Keratinocyte (primary cell): Measurements from ENCODE around the gene ENTREP1. TPM values are rescaled to one million over a fixed set of nuclear protein-coding genes. Genes with fewer than 3 reads are reported as not detected.

ENCODE experiments used
- DNase-seq: peaks from one replicate; pipeline ENCODE4 v3.0.0-alpha.2; 2011; ENCODE audit warnings: low read depth, missing footprints, low spot score
- FAIRE-seq: peaks from 2 replicates; lab custom pipeline; 2011; peaks lifted over from hg19 to GRCh38; lab: Jason Lieb, UNC
- H2AFZ ChIP-seq: 2 replicates; pipeline ENCODE4 v1.6.0; 2012; ENCODE audit warnings: low read length, control low read depth, inconsistent platforms; ENCODE audit not compliant: control insufficient read depth
- H3K27ac ChIP-seq: 2 replicates; pipeline ENCODE4 v1.5.1; 2011; ENCODE audit warnings: low read length; ENCODE audit not compliant: control insufficient read depth, insufficient read depth
- H3K27me3 ChIP-seq: 3 replicates; pipeline ENCODE4 v1.6.0; 2011; ENCODE audit warnings: low read length; ENCODE audit not compliant: control insufficient read depth, insufficient read depth; ENCODE audit errors: extremely low read depth
- H3K36me3 ChIP-seq, 2 experiments: 2 replicates in 1 of 2; 3 replicates in 1 of 2; pipeline ENCODE4 v1.5.1; 2011; ENCODE audit warnings: low read length in 2 of 2, mild to moderate bottlenecking in 1 of 2; ENCODE audit not compliant: control insufficient read depth in 2 of 2, insufficient read depth in 2 of 2; ENCODE audit errors: extremely low read depth in 1 of 2
- H3K4me1 ChIP-seq: 3 replicates; pipeline ENCODE4 v1.5.1; 2011; ENCODE audit warnings: low read length; ENCODE audit not compliant: control insufficient read depth, insufficient read depth; ENCODE audit errors: extremely low read depth
- H3K4me2 ChIP-seq: 3 replicates; pipeline ENCODE4 v1.6.0; 2011; ENCODE audit warnings: low read depth, low read length; ENCODE audit not compliant: control insufficient read depth, insufficient read depth; ENCODE audit errors: extremely low read depth
- H3K4me3 ChIP-seq, 3 experiments: fragments of 200-600 bp in 1 of 3; sonication (generic) in 1 of 3; 2 replicates in 2 of 3; 3 replicates in 1 of 3; pipeline ENCODE4 v1.5.1; 2011 to 2016; ENCODE audit warnings: low read length in 3 of 3, mild to moderate bottlenecking in 3 of 3, control low read depth in 2 of 3, inconsistent platforms in 1 of 3, low read depth in 1 of 3, mixed read lengths in 1 of 3, mixed run types in 1 of 3, moderate library complexity in 1 of 3; ENCODE audit not compliant: control insufficient read depth in 2 of 3, insufficient read depth in 2 of 3; ENCODE audit errors: extremely low read depth in 1 of 3
- H3K79me2 ChIP-seq: 2 replicates; pipeline ENCODE4 v1.6.0; 2012; ENCODE audit warnings: low read length; ENCODE audit not compliant: control insufficient read depth, insufficient read depth
- H3K9ac ChIP-seq: 3 replicates; pipeline ENCODE4 v1.6.0; 2011; ENCODE audit warnings: low read length; ENCODE audit not compliant: control insufficient read depth, insufficient read depth; ENCODE audit errors: extremely low read depth
- H3K9me1 ChIP-seq: 3 replicates; pipeline ENCODE4 v1.6.0; 2011; ENCODE audit warnings: low read length; ENCODE audit not compliant: control insufficient read depth, insufficient read depth; ENCODE audit errors: extremely low read depth
- H3K9me3 ChIP-seq: 2 replicates; pipeline ENCODE4 v1.5.1; 2012; ENCODE audit warnings: low read depth, low read length; ENCODE audit not compliant: control insufficient read depth
- H4K20me1 ChIP-seq: 3 replicates; pipeline ENCODE4 v1.6.0; 2011; ENCODE audit warnings: low read length; ENCODE audit not compliant: control insufficient read depth, insufficient read depth; ENCODE audit errors: extremely low read depth
- EZH2 ChIP-seq: IDR thresholded peaks from one replicate; pipeline ENCODE4 v1.6.1; 2012; ENCODE audit warnings: inconsistent platforms, mild to moderate bottlenecking, low read length, moderate library complexity
- dilution Hi-C: fragments of 300-500 bp; cut with MboI; formaldehyde crosslinking; loops from one replicate; pipeline ENCODE4 v1.7.0; 2020; ENCODE audit warnings: low sequenced_read_pairs; ENCODE audit not compliant: extremely low pct_ligation_motif_present
- polyA plus RNA-seq, 5 experiments: library from polyadenylated mRNA; depleted of rRNA in 3 of 5; stranded (reverse) in 3 of 5; stranded (forward) in 1 of 5; unstranded in 1 of 5; fragments of >200 nt; gene quantifications; 1 replicate in 1 of 5; 2 replicates in 3 of 5; 3 replicates in 1 of 5; pipeline versions ENCODE4 v1.2.1 to v1.2.3, GENCODE V29; 2011 to 2012; ENCODE audit warnings: missing spikeins in 2 of 5, low read depth in 1 of 5, low replicate concordance in 1 of 5
- TF ChIP-seq, protein P1 (sequence below), 3 experiments: IDR thresholded peaks in 1 of 3; conservative IDR thresholded peaks in 1 of 3; optimal IDR thresholded peaks in 1 of 3; 2 replicates in 2 of 3; 3 replicates in 1 of 3; pipeline versions ENCODE3 to v1.5.1; 2011; ENCODE audit warnings: low read length in 3 of 3, mild to moderate bottlenecking in 3 of 3, moderate library complexity in 2 of 3, control low read depth in 1 of 3, inconsistent platforms in 1 of 3; ENCODE audit not compliant: insufficient read depth in 2 of 3; ENCODE audit errors: extremely low read depth in 1 of 3

The ENTREP1 gene
- polyA plus RNA-seq, 1 donor (not counting 4 experiments of a cell fraction or from before 2014, with no cell fraction given), result 0.52 TPM

- H3K9me3 ChIP-seq, result no peaks in the 10 kb centered on the region
- H3K27ac ChIP-seq, result no peak overlapping the region
- H3K36me3 ChIP-seq, result no peaks in the 10 kb centered on the region
- no peak for DNase-seq
- H3K4me1 ChIP-seq, result no peaks in the 10 kb centered on the region
- TF ChIP-seq, protein P1, sequence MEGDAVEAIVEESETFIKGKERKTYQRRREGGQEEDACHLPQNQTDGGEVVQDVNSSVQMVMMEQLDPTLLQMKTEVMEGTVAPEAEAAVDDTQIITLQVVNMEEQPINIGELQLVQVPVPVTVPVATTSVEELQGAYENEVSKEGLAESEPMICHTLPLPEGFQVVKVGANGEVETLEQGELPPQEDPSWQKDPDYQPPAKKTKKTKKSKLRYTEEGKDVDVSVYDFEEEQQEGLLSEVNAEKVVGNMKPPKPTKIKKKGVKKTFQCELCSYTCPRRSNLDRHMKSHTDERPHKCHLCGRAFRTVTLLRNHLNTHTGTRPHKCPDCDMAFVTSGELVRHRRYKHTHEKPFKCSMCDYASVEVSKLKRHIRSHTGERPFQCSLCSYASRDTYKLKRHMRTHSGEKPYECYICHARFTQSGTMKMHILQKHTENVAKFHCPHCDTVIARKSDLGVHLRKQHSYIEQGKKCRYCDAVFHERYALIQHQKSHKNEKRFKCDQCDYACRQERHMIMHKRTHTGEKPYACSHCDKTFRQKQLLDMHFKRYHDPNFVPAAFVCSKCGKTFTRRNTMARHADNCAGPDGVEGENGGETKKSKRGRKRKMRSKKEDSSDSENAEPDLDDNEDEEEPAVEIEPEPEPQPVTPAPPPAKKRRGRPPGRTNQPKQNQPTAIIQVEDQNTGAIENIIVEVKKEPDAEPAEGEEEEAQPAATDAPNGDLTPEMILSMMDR (optimal IDR thresholded peaks at IDR 0.05 in 1 of 3, IDR thresholded peaks at IDR 0.05 in 1 of 3, conservative IDR thresholded peaks at IDR 0.05 in 1 of 3; ENCODE audit: extremely low read depth in 1 of 3, insufficient read depth in 2 of 3, low read length in 3 of 3), result peak; percentile 39 to 66 (median 53)
- no peak for TF ChIP-seq EZH2
- H3K9ac ChIP-seq, result no peak overlapping the region
- no peaks in the 10 kb centered on the region for H3K79me2 ChIP-seq
- peak overlapping the region; percentile 37 for H3K4me2 ChIP-seq
- no peaks in the 10 kb centered on the region for H4K20me1 ChIP-seq
- H3K27me3 ChIP-seq, result no peaks in the 10 kb centered on the region
- dilution Hi-C loops, result no loop called here
- H3K9me1 ChIP-seq, result no peaks in the 10 kb centered on the region
- no peak for FAIRE-seq
- H2AFZ ChIP-seq, result peak overlapping the region; percentile 71
- H3K4me3 ChIP-seq, result no peak overlapping the region
Observed at GRCh38 chr9:69412741-69413150, 87.7 kb downstream of the ENTREP1 start.

DNA sequence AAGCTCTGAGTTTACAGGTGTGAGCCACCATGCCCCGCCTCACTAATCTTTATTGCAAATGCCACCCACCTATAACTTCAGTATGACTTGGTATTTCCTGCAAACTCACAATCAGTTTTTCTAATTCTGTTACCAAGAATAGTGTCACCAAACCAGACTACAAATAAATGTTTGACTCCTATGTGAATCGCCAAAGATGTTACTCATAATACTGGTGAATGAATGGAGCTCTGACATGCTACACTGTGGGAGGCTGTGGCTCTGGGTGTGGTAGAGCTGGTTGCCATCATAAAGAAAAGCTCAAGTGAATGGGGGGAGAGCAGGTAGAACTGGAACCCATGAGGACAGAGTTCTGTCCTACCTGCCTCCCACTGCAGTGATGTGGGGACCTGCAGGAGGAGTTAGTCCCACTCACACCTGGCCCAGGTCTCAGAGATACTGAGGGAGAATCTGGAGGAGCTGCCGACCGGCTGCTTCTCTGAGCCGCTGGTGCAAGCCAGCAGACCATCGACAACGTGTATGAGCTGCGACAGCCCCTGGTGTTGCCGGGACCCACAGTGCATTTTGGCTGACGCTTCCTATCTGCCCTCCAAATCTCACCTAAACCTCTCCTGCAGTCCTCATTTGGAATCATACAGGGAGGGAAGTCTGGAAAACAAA, 95.7 kb downstream of the ENTREP1 start:
- dilution Hi-C loops, result no loop called here
- Histone ChIP-seq H3K79me2 (no peaks in the 10 kb centered on the region), H3K4me1 (no peaks in the 10 kb centered on the region), H3K4me2 (no peak overlapping the region), H2AFZ (no peak overlapping the region), H3K36me3 (no peaks in the 10 kb centered on the region), H3K27ac (no peak overlapping the region), H3K9ac (no peak overlapping the region), H3K27me3 (peaks cover 3% of the 10 kb centered on the region), H4K20me1 (no peaks in the 10 kb centered on the region), H3K9me3 (no peaks in the 10 kb centered on the region), H3K4me3 (no peak overlapping the region), H3K9me1 (no peaks in the 10 kb centered on the region)
- FAIRE-seq (no peak), DNase-seq (no peak)
- TF ChIP-seq, protein P1 (optimal IDR thresholded peaks at IDR 0.05 in 1 of 3, IDR thresholded peaks at IDR 0.05 in 1 of 3, conservative IDR thresholded peaks at IDR 0.05 in 1 of 3; ENCODE audit: extremely low read depth in 1 of 3, insufficient read depth in 2 of 3, low read length in 3 of 3), result no peak
- TF ChIP-seq EZH2, result no peak
